ENCODE results near the gene AXL. TPM values are rescaled to one million over a fixed set of nuclear protein-coding genes. Genes with fewer than 3 reads are reported as not detected.

The AXL gene
- total and polyA plus RNA-seq, 2 of the 8 experiments (the other 6 are each of a cell fraction or from before 2014, with no cell fraction given): 35.3 to 51.0 TPM

GRCh38 chr19:41269055-41269454, 50.0 kb downstream of the AXL start:
- peaks cover 12 to 20% of the 10 kb centered on the region in 2 experiments for H4K20me1 ChIP-seq (replicated peaks in 1 of 2; ENCODE audit: control insufficient read depth in 1 of 2, insufficient read depth in 2 of 2, low read length in 2 of 2)
- H3K4ac ChIP-seq (replicated peaks; ENCODE audit: insufficient read length, low read depth, low read length): no peak overlapping the region
- no peak overlapping the region for H2BK120ac ChIP-seq (replicated peaks; ENCODE audit: low read depth, low read length)
- H3K23me2 ChIP-seq (ENCODE audit: low read depth, low read length): peaks cover 5% of the 10 kb centered on the region
- no peak overlapping the region for H3K23ac ChIP-seq (ENCODE audit: insufficient read length)
- H2BK5ac ChIP-seq (ENCODE audit: low read depth, low read length): no peak overlapping the region
- no peak overlapping the region for H3K27ac ChIP-seq (ENCODE audit: low read depth, low read length)
- POLR2A ChIA-PET (ENCODE audit: partially characterized antibody): interaction anchor here (0.6 to 38.6 kb wide), 5 partner anchors 11 to 1228 kb away, joined by 3 to 579 read pairs (median 4); partner anchors contain the start of gene CCDC97
- no peak overlapping the region for H3K56ac ChIP-seq (replicated peaks; ENCODE audit: insufficient read length, low read depth, low read length)
- H3K79me1 ChIP-seq (ENCODE audit: low read depth, low read length): peaks cover 18% of the 10 kb centered on the region
- H3K36me3 ChIP-seq (ENCODE audit: control insufficient read depth in 2 of 4, insufficient read depth in 4 of 4, low read length in 3 of 4): peaks cover 52 to 65% (median 57%) of the 10 kb centered on the region in 4 experiments
- H3K9ac ChIP-seq (replicated peaks in 1 of 4; ENCODE audit: extremely low read depth in 1 of 4, low read depth in 3 of 4, low read length in 3 of 4): no peak overlapping the region
- no peak overlapping the region for H4K5ac ChIP-seq (ENCODE audit: insufficient read length, low read depth, low read length)
- WGBS, 2 experiments (ENCODE audit: extremely low coverage in 1 of 2, insufficient coverage in 1 of 2, insufficient read length in 1 of 2, insufficient replicate concordance in 2 of 2, low coverage in 1 of 2, low lambda C conversion rate in 2 of 2, missing lambda C conversion rate in 1 of 2): 100% methylated on average over 2 of the region's 2 CpGs; no CpG with 5 or more reads in 1 of the 2 experiments
- TF ChIP-seq TAF7 (optimal IDR thresholded peaks at IDR 0.05; ENCODE audit: borderline replicate concordance, low read depth, low read length) (no peak), SP1 (IDR thresholded peaks at IDR 0.05; ENCODE audit: low read depth, low read length) (no peak), RNF2 (IDR thresholded peaks at IDR 0.05; ENCODE audit: borderline replicate concordance, low read depth, low read length, missing control alignments, poor library complexity, severe bottlenecking) (no peak), RFX5 (IDR thresholded peaks at IDR 0.05; ENCODE audit: borderline replicate concordance, low read depth, low read length) (no peak), SRF (IDR thresholded peaks at IDR 0.05; ENCODE audit: low read depth, low read length) (no peak), SIX5 (IDR thresholded peaks at IDR 0.05; ENCODE audit: low read depth, low read length) (no peak), RXRA (IDR thresholded peaks at IDR 0.05; ENCODE audit: insufficient read depth, low read depth, low read length) (no peak), SIRT6 (IDR thresholded peaks at IDR 0.05; ENCODE audit: low read length) (no peak), SUZ12 (IDR thresholded peaks at IDR 0.05; ENCODE audit: low read length) (no peak), MAFK (IDR thresholded peaks at IDR 0.05; ENCODE audit: low read depth, low read length) (no peak)
- no peak overlapping the region for H3K18ac ChIP-seq (ENCODE audit: extremely low read depth, low read length)
- H2AFZ ChIP-seq (ENCODE audit: low read length): no peak overlapping the region
- no peak overlapping the region for H2BK20ac ChIP-seq (ENCODE audit: low read length)
- no peak overlapping the region for H2BK12ac ChIP-seq (ENCODE audit: low read depth, low read length)
- CTCF ChIA-PET (ENCODE audit: partially characterized antibody): interaction anchor here (1.0 to 1.3 kb wide), 3 partner anchors 11 to 64 kb away, joined by 3 to 6 read pairs (median 5); no protein-coding TSS in a partner anchor
- H3K9me3 ChIP-seq (ENCODE audit: insufficient read depth in 2 of 2, low read depth in 1 of 2, low read length in 1 of 2): no peaks in the 10 kb centered on the region
- no peak overlapping the region for H4K91ac ChIP-seq (replicated peaks; ENCODE audit: insufficient read length, low read length)
- H3K4me2 ChIP-seq (ENCODE audit: insufficient read depth in 1 of 2, low read depth in 2 of 2, low read length in 2 of 2): no peak overlapping the region
- no peak overlapping the region for H3K4me3 ChIP-seq (ENCODE audit: extremely low read depth in 1 of 4, insufficient read depth in 2 of 4, low read depth in 3 of 4, low read length in 4 of 4)
- H2AK5ac ChIP-seq (ENCODE audit: low read depth, low read length): no peak overlapping the region
- peaks cover 0 to 10% (median 5%) of the 10 kb centered on the region in 4 experiments; a peak in 6 of 7 replicates for H3K4me1 ChIP-seq (replicated peaks in 1 of 4; ENCODE audit: control insufficient read depth in 3 of 4, insufficient read depth in 4 of 4, low read length in 3 of 4)
- H3K27me3 ChIP-seq (replicated peaks in 1 of 4; ENCODE audit: control insufficient read depth in 3 of 4, extremely low read depth in 1 of 4, insufficient read depth in 3 of 4, low read length in 3 of 4): no peaks in the 10 kb centered on the region
- peaks cover 39 to 52% of the 10 kb centered on the region in 2 experiments for H3K79me2 ChIP-seq (ENCODE audit: control insufficient read depth in 1 of 2, insufficient read depth in 2 of 2, low read length in 2 of 2)
- H4K8ac ChIP-seq (ENCODE audit: extremely low read depth, insufficient read depth, low read length): no peak overlapping the region
- no peak overlapping the region for H3K14ac ChIP-seq (ENCODE audit: insufficient read length)
- DNase-seq (ENCODE audit: low read depth in 1 of 2, low spot score in 2 of 2) (no peak), FAIRE-seq (no peak)
- no peak overlapping the region for H2BK15ac ChIP-seq (ENCODE audit: low read length)

Data from H1 (cell line).